Prostate gland (tissue), 2 donors: ENCODE measurements around the gene PANX2.

Source experiments
- POLR2A ChIP-seq: fragments of 450-650 bp; IDR thresholded peaks from one replicate; pipeline ENCODE4 v1.6.1; 2016; ENCODE audit warnings: antibody characterized with exemption, mild to moderate bottlenecking
- TF ChIP-seq, protein P1 (sequence below), 4 experiments: fragments of 200-600 bp in 2 of 4; fragments of 450-650 bp in 2 of 4; sonication (generic) in 2 of 4; IDR thresholded peaks; 1 replicate in 3 of 4; 2 replicates in 1 of 4; pipeline ENCODE4 v1.5.1; 2016 to 2019; ENCODE audit warnings: antibody characterized with exemption in 4 of 4, mild to moderate bottlenecking in 2 of 4, moderate library complexity in 2 of 4

DNA sequence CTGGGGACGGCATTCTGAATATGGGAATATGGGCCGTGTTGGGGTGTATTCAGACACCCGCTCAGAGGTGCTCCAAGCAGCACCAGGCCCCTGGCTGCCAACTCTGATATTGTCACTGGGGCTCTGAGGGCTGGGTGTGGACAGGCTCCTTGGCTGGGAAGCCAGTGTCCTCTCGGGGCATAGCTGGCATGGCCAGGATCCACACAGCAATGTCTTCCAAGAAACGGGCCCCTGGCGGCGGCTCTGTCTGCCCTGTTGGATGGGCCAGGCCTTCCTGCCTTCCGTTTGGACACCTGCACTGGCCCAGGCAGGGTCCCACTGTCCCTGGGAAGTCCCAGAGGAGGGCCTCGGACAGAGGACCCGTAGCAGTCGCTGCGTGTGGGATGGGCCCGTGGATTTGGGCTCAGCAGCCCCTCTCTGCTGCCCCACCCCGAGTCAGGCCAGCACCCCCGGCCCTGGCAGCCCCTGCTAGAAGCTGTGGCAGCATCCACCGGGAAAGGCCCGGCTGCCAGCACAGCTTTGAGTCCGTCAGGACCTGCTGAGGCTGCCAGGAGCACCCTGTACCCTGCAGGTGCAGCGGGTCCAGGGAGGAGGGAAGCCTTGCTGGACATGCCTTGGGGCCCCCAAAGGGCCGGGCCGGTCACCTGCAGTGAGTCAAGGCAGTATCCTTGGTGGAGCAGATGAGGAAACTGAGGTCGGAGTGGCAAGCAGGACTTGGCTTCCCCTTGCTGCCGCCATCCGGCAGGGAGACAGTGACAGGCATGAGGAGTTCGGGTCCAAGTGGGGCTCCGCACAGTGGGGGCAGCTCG is 4.1 kb downstream of the PANX2 start:
- TF ChIP-seq, protein P1, sequence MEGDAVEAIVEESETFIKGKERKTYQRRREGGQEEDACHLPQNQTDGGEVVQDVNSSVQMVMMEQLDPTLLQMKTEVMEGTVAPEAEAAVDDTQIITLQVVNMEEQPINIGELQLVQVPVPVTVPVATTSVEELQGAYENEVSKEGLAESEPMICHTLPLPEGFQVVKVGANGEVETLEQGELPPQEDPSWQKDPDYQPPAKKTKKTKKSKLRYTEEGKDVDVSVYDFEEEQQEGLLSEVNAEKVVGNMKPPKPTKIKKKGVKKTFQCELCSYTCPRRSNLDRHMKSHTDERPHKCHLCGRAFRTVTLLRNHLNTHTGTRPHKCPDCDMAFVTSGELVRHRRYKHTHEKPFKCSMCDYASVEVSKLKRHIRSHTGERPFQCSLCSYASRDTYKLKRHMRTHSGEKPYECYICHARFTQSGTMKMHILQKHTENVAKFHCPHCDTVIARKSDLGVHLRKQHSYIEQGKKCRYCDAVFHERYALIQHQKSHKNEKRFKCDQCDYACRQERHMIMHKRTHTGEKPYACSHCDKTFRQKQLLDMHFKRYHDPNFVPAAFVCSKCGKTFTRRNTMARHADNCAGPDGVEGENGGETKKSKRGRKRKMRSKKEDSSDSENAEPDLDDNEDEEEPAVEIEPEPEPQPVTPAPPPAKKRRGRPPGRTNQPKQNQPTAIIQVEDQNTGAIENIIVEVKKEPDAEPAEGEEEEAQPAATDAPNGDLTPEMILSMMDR (IDR thresholded peaks at IDR 0.05), result peak in 1 of 4 experiments; percentile 15
- no peak for TF ChIP-seq POLR2A
